ENCODE measurements around the gene MTCL1. TPM values are rescaled to one million over a fixed set of nuclear protein-coding genes. Genes with fewer than 3 reads are reported as not detected.

MTCL1 gene
- total and polyA plus RNA-seq, 4 donors = 1.3 to 12.4 (median 3.7) TPM

- no peaks in the 10 kb centered on the region for H3K27me3 ChIP-seq (ENCODE audit: control insufficient read depth in 3 of 3, insufficient read depth in 3 of 3, low read length in 2 of 3)
- H3K9me3 ChIP-seq (ENCODE audit: control insufficient read depth in 4 of 4, insufficient read depth in 3 of 4, low read length in 3 of 4) = no peaks in the 10 kb centered on the region
- no peak for ATAC-seq (ENCODE audit: insufficient read depth, low FRiP score)
- H3K27ac ChIP-seq (ENCODE audit: low read depth in 1 of 2, low read length in 1 of 2) = no peak overlapping the region
- H3K4me3 ChIP-seq = no peak overlapping the region
- H3K4me1 ChIP-seq (ENCODE audit: control insufficient read depth in 5 of 5, insufficient read depth in 5 of 5, low read length in 5 of 5) = no peaks in the 10 kb centered on the region
- DNase-seq = no peak
- 91 to 96% methylated on average over 3 of the region's 3 CpGs for WGBS, 2 donors
- no peaks in the 10 kb centered on the region for H3K36me3 ChIP-seq (ENCODE audit: control insufficient read depth in 4 of 4, insufficient read depth in 4 of 4, low read length in 4 of 4)
- H3K9ac ChIP-seq (ENCODE audit: insufficient read depth in 1 of 2, low read length in 2 of 2) = no peak overlapping the region
- no peak for TF ChIP-seq CTCF (IDR thresholded peaks at IDR 0.05; ENCODE audit: control extremely low read depth, extremely low read depth)
Observed at GRCh38 chr18:8667846-8668245, 37.5 kb upstream of the MTCL1 start.

GRCh38 chr18:8668381-8668780 lies 37.0 kb upstream of the MTCL1 start:
- Histone ChIP-seq H3K9ac (ENCODE audit: insufficient read depth in 1 of 2, low read length in 2 of 2) (no peak overlapping the region), H3K27me3 (ENCODE audit: control insufficient read depth in 3 of 3, insufficient read depth in 3 of 3, low read length in 2 of 3) (no peaks in the 10 kb centered on the region), H3K4me3 (no peak overlapping the region), H3K4me1 (ENCODE audit: control insufficient read depth in 5 of 5, insufficient read depth in 5 of 5, low read length in 5 of 5) (no peaks in the 10 kb centered on the region), H3K27ac (ENCODE audit: low read depth in 1 of 2, low read length in 1 of 2) (no peak overlapping the region), H3K36me3 (ENCODE audit: control insufficient read depth in 4 of 4, insufficient read depth in 4 of 4, low read length in 4 of 4) (no peaks in the 10 kb centered on the region), H3K9me3 (ENCODE audit: control insufficient read depth in 4 of 4, insufficient read depth in 3 of 4, low read length in 3 of 4) (no peaks in the 10 kb centered on the region)
- no peak for TF ChIP-seq CTCF (IDR thresholded peaks at IDR 0.05; ENCODE audit: control extremely low read depth, extremely low read depth)
- ATAC-seq (ENCODE audit: insufficient read depth, low FRiP score) (no peak), DNase-seq (no peak)

- no peak overlapping the region for H3K27ac ChIP-seq (ENCODE audit: low read depth in 1 of 2, low read length in 1 of 2)
- no peak for TF ChIP-seq CTCF (IDR thresholded peaks at IDR 0.05; ENCODE audit: control extremely low read depth, extremely low read depth)
- no peaks in the 10 kb centered on the region for H3K27me3 ChIP-seq (ENCODE audit: control insufficient read depth in 3 of 3, insufficient read depth in 3 of 3, low read length in 2 of 3)
- no peaks in the 10 kb centered on the region for H3K36me3 ChIP-seq (ENCODE audit: control insufficient read depth in 4 of 4, insufficient read depth in 4 of 4, low read length in 4 of 4)
- WGBS, 2 donors = 77 to 89% methylated on average over 4 of the region's 4 CpGs
- H3K4me3 ChIP-seq = no peak overlapping the region
- H3K4me1 ChIP-seq (ENCODE audit: control insufficient read depth in 5 of 5, insufficient read depth in 5 of 5, low read length in 5 of 5) = no peaks in the 10 kb centered on the region
- no peak for ATAC-seq (ENCODE audit: insufficient read depth, low FRiP score)
- no peak for DNase-seq
- no peak overlapping the region for H3K9ac ChIP-seq (ENCODE audit: insufficient read depth in 1 of 2, low read length in 2 of 2)
- H3K9me3 ChIP-seq (ENCODE audit: control insufficient read depth in 4 of 4, insufficient read depth in 3 of 4, low read length in 3 of 4) = no peaks in the 10 kb centered on the region
Observed at GRCh38 chr18:8669571-8669970, 35.8 kb upstream of the MTCL1 start.

Data from lung (tissue), 12 donors.